Sigmoid colon (tissue), 3 donors: ENCODE results near the gene CBL.

Experiments used
- POLR2A ChIP-seq, 2 donors: fragments of 450-650 bp; IDR thresholded peaks; one replicate each; pipeline ENCODE4 v1.6.1; 2016; ENCODE audit warnings: antibody characterized with exemption in 2 of 2, mild to moderate bottlenecking in 2 of 2, moderate library complexity in 2 of 2
- TF ChIP-seq, protein P1 (sequence below), 4 experiments: fragments of 450-650 bp in 3 of 4; fragments of 200-600 bp in 1 of 4; IDR thresholded peaks; one replicate each; pipeline ENCODE4 v1.5.1; 2016 to 2019; ENCODE audit warnings: antibody characterized with exemption in 4 of 4, mild to moderate bottlenecking in 3 of 4, moderate library complexity in 2 of 4

DNA sequence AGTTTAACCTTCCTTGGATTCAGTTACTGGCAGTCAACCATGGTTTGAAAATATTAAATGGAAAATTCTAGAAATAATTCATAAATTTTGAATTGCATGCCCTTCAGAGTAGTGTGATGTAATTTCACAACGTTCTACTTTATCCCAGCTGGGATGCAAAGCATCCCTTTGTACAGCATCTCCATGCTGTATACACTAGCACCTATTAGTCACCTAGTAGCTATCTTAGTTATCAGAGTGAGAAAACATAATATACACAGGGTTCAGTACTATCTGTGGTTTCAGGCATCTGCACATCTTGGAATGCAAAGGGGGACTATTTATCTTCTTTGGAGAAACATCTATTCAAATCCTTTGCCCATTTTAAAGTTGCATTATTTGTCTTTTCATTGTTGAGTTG lies 30.8 kb downstream of the CBL start:
- TF ChIP-seq, protein P1, sequence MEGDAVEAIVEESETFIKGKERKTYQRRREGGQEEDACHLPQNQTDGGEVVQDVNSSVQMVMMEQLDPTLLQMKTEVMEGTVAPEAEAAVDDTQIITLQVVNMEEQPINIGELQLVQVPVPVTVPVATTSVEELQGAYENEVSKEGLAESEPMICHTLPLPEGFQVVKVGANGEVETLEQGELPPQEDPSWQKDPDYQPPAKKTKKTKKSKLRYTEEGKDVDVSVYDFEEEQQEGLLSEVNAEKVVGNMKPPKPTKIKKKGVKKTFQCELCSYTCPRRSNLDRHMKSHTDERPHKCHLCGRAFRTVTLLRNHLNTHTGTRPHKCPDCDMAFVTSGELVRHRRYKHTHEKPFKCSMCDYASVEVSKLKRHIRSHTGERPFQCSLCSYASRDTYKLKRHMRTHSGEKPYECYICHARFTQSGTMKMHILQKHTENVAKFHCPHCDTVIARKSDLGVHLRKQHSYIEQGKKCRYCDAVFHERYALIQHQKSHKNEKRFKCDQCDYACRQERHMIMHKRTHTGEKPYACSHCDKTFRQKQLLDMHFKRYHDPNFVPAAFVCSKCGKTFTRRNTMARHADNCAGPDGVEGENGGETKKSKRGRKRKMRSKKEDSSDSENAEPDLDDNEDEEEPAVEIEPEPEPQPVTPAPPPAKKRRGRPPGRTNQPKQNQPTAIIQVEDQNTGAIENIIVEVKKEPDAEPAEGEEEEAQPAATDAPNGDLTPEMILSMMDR (IDR thresholded peaks at IDR 0.05) = no peak
- TF ChIP-seq POLR2A (IDR thresholded peaks at IDR 0.05) = no peak
